ENCODE results near the gene SH3GL2.

The SH3GL2 gene

DNA sequence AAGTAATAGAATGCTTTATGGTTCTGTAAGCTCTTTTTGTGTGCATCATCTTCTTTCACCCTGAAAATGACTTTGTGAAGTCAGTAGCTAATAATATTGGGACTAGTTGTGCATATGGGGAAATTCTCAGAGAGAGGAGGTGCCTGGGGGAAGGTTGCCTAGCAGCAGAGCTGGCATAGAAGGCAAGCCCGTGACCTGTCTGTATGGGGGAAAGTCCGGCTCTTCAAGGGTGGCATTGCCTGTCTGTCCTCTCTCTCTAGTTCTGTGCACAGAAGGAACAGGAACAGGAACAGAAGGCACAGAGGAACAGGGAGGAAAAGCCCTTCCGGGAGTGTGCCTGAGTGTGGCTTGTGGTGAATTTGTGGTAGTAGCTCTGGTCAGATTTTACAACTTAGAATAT, 33.1 kb downstream of the SH3GL2 start:
- DNase-seq, result no peak

DNA sequence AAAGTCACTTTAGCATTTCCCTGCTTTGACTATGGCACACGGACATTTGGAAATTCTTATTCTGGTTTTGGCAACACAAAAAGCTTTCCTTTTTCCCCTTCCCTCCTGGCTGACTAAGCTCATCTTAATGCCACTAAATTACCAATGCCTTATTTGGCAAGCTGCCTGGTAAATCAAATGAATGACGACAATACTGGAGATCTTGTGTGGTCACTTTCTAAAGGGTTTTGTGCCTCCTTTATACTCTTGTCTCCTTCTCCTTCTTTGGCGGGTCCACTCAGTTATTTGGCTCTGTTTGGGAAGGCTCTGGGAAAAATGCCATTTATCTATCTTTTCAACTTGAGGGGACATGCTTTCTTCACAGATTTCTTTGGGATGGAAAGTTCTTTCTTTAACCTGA, 34.9 kb downstream of the SH3GL2 start:
- no peak for DNase-seq

GRCh38 chr9:17614250-17614649, 35.4 kb downstream of the SH3GL2 start:
- DNase-seq, result no peak

GRCh38 chr9:17614903-17615302, 36.0 kb downstream of the SH3GL2 start:
- no peak for DNase-seq

DNA sequence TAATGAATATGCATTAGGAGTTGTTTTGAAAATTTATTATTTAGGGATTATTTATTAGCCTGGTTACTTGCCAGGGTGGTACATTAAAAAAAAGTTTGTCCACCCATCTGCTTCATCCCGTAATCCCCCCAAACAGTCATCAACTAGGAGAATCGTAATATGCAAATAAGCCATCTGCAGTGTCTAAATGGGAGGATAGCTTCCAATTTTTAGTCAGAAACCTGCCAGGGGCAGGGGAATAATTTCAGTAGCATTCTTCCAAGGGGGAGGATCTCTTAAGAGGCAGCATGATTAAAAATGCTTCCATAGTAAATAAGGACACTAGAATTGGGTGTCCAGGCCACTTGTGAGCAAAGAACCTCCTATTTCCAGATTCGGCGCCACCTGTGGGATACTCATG, 43.3 kb downstream of the SH3GL2 start:
- DNase-seq, result no peak

GRCh38 chr9:17622749-17623148, 43.9 kb downstream of the SH3GL2 start:
- DNase-seq, result no peak

DNA sequence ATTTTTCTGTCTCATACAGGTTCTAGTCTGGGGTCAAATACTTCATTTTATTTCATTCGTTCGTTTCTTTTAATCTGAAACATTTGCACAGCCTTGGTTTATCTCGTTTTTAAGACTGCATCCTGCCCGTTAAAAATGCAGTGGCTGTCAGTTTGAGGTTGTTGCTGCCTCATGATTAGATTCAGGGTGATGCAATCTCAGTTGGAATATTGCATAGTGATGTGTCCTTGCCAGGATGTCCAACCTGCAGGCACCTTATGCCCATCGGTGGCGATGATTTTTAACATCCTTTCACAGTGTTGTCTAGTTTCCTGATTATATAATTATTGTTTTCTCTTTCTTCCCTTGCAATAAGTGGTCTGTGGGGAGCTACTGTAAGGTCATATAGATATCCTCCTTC, 45.1 kb downstream of the SH3GL2 start:
- no peak for DNase-seq

DNA sequence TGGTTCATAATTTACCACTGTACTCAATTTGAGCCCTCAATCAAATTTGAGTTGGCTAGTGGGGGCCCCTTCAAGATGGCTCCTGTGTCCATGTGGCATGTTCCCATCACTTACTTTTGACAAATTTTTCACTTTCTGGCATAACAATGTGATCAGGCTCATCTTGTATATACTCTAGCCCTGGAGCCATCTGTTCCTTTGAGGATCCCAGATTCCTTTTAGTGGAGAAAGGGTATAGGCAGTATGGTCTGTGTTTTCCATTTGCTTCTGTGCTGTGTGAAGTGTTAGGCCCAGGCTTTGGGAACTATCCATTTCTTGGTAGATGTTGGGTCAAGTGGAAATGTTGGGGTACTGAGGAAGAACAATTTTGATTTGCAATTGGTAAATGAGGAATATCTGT, 45.7 kb downstream of the SH3GL2 start:
- DNase-seq, result no peak

DNA sequence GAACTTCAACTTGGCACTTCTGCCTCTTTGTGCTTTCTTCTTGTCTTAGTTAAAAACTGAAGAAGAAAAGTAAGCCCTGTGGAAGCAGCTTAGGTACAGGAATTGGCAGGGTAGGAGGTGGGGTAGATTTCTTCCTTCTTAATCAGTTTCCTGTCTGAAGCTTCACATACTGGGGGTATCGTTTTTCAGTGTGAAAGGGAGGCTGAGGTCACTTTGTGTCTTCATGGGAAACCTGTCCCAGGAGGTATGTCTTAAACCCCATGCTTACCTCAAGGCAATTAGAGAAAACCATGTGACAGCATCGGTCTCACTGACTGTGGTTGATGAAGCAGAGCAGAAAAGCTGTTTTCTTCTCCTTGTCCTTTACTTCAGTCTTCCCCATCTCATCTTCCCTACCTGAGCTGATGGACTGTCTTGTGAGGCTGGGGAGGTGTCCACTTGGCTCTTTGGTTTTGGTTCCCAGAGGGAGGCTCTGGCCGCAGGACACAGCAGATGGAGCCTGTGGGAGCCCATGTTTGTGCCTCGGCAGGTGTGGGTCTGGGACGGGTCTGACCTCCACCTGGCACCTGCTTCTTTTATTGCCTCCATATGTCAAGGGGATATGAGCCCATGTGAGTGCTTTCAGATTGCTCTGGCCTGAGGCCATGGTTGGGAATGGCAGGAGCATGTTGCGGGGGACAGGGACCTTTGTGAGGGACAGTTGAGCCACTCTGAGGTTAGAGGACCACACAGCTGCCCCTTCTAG, 47.0 kb downstream of the SH3GL2 start:
- DNase-seq, result no peak

GRCh38 chr9:17627641-17628040, 48.8 kb downstream of the SH3GL2 start:
- no peak for DNase-seq

- DNase-seq, result no peak
Measured at GRCh38 chr9:17628624-17629023, 49.8 kb downstream of the SH3GL2 start.

GRCh38 chr9:17630531-17630949, 51.7 kb downstream of the SH3GL2 start:
- DNase-seq, result no peak

DNA sequence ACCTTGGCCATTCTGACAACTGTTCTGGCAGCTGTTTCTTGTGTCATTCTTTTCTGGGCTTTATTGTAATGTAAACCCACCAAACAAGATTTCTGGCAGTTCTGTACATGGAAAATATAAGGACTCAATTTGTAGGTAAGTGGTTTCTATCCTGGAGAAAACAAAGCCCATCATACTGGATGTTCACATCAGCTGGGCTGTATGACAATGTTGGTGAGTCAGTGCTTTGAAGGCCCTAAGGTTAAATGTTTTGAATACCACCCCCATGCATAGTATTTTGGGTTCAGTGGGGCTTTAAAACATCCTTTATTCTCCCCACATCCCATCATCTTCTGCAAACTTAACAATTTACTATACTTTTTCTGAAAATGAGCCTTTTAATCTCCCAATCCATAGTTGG, 52.5 kb downstream of the SH3GL2 start:
- no peak for DNase-seq

GRCh38 chr9:17632994-17633393, 54.1 kb downstream of the SH3GL2 start:
- DNase-seq, result no peak

- no peak for DNase-seq
Measured at GRCh38 chr9:17635115-17635890, 56.4 kb downstream of the SH3GL2 start.

DNA sequence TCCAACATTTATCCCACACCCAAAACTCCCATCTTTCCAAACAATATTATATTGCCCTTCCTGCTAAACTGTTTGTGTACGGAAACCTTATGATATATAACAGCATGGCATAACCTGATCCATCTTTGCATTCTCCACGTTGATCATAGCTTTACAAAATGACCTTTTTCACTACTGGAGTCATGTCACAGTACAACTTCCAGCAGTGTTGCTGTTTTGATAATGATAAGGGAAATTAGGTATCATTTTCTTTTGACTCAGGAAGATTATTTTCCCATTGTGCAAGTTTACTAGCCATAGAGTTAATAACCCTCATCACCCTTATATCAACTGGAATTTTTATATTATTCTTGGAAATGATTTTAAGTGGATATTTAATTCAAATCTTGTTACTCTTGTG, 57.5 kb downstream of the SH3GL2 start:
- DNase-seq, result no peak

DNA sequence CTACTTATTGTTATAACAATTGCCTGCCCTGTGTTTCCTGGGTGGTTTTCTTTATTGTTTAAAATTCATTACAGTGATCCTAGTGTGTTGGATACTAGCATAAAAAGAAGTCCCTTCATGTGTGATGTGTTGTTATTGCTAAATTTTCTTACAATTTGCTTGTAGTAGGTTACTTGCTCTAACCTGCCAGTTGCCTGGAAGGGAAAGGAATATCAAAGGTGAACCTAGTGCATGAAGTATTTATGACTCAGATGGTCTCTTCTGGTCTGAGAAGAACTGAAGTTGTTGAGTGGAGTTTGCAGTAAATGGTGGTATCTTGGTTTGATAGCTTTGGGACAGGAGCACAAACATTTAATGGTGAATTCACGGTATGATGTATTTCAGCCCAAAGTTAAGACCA, 58.0 kb downstream of the SH3GL2 start:
- DNase-seq, result no peak

DNA sequence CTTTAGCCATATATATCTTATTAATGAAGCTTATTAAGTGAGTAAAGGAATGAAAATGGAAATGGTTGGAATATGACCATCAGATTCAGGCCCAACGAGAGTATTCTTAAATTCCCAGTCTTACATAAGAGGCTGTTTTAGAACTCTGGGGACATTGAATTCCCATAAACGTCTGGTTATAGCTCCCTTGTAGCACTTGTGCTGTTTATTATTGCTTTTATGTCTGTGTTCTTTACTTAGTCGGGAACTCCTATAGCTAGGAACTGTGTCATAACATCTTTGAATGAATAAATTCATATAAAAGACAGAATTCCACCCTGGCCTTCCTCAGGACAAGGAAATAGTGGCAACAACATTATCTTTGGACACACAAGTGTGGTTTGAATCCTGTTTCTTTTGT, 58.4 kb downstream of the SH3GL2 start:
- DNase-seq, result no peak

- DNase-seq, result no peak
Measured at GRCh38 chr9:17648516-17648915, 69.7 kb downstream of the SH3GL2 start.

GRCh38 chr9:17651725-17652124, 72.9 kb downstream of the SH3GL2 start:
- no peak for DNase-seq

GRCh38 chr9:17653947-17654465, 75.1 kb downstream of the SH3GL2 start:
- no peak for DNase-seq

DNA sequence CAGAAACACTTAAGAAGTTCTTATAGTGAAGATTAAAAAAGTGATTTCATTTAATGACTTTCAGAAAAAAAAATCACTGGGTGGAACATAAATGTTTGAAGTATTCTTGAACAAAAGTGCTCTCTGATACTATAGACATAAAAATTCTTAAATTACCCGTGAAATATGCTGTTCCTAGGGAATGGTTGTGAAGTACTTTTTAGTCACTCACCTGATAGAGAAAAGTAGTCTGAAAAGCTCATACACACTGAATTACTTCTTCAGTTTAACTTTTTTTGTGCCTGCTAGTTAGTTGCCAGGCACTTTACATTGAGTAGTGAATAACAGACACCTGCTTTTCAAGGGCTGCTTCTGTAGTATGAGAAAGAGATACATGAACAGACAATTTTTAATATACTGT, 78.0 kb downstream of the SH3GL2 start:
- DNase-seq, result no peak

DNA sequence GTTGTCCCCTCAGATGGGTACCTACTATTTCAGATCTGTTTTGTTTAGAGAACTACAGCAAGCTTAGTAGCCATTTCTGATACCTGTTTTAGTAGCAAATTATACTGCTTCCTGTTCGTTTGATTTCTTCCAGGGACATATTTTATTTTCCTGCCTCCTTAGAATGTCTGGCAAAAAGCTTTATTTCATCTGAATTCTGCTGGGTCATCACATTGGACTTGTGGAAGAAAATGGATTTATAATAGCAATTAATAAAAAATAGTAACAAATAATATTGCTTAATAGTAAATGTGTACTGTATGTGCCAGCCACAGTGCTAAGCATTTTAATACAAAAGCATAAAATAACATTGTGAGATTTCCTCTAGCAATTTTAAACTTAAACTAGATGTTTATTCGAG, 79.4 kb downstream of the SH3GL2 start:
- no peak for DNase-seq

DNA sequence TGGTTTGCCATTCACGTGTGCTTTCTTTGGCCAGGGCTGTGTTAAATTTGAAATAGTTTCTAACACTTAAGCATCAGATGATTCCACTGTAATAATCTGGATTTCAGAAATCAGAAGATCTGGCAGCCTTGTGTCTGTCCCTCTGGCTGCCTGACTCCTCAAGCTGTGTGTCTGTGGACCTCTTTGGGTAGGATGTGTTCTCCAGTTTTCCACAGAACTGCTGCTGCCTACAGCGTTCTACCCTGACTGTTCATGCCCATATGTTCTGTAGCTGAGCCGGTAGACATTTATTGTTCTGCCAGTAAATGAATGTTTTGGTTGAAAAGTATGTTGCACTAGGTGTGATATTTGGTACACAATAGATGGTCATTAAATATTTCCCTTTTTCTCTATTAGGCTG, 81.3 kb downstream of the SH3GL2 start:
- no peak for DNase-seq
